GM23338 (cell line): ENCODE measurements around the gene TMEM45A. TPM values are rescaled to one million over a fixed set of nuclear protein-coding genes. Genes with fewer than 3 reads are reported as not detected.

ENCODE experiments used
- ATAC-seq: fragments of 200-7000 bp; cut with Tn5 transposase; 3 replicates; pipeline ENCODE4 v1.9.1; 2020
- DNase-seq: peaks from one replicate; pipeline ENCODE4 v3.0.0-alpha.2; 2015; ENCODE audit warnings: low spot score
- H2AFZ ChIP-seq: fragments of 200-600 bp; sonication (generic); 2 replicates; pipeline ENCODE4 v1.8.0; 2016; ENCODE audit warnings: antibody characterized with exemption, mild to moderate bottlenecking, moderate library complexity
- H3F3A ChIP-seq: fragments of 200-600 bp; sonication (generic); replicated peaks from 2 replicates; pipeline ENCODE4 v1.8.0; 2017; ENCODE audit warnings: antibody characterized with exemption, mixed run types, low read depth
- H3K27ac ChIP-seq: fragments of 200-600 bp; sonication (generic); 2 replicates; pipeline ENCODE4 v1.6.1; 2016; ENCODE audit warnings: low read depth
- H3K27me3 ChIP-seq: fragments of 200-600 bp; sonication (generic); 2 replicates; pipeline ENCODE4 v1.8.0; 2016; ENCODE audit warnings: mild to moderate bottlenecking, mixed run types, moderate library complexity; ENCODE audit not compliant: insufficient read depth
- H3K36me3 ChIP-seq: fragments of 200-600 bp; sonication (generic); 2 replicates; pipeline ENCODE4 v1.8.0; 2016; ENCODE audit warnings: mild to moderate bottlenecking; ENCODE audit not compliant: insufficient read depth
- H3K4me1 ChIP-seq: fragments of 200-600 bp; sonication (generic); 2 replicates; pipeline ENCODE4 v1.8.0; 2016; ENCODE audit warnings: mild to moderate bottlenecking, moderate library complexity; ENCODE audit not compliant: insufficient read depth
- H3K4me2 ChIP-seq: fragments of 200-600 bp; sonication (generic); 2 replicates; pipeline ENCODE4 v1.7.1; 2017; ENCODE audit warnings: mixed run types
- H3K4me3 ChIP-seq: fragments of 200-600 bp; sonication (generic); 2 replicates; pipeline ENCODE4 v1.6.1; 2016; ENCODE audit warnings: mixed run types
- H3K79me2 ChIP-seq: fragments of 200-600 bp; sonication (generic); replicated peaks from 2 replicates; pipeline ENCODE4 v1.8.0; 2017; ENCODE audit warnings: mild to moderate bottlenecking; ENCODE audit not compliant: insufficient read depth
- H3K9me2 ChIP-seq: fragments of 200-600 bp; sonication (generic); 2 replicates; pipeline ENCODE4 v1.8.0; 2017; ENCODE audit not compliant: insufficient read depth
- H4K20me1 ChIP-seq: fragments of 200-600 bp; sonication (generic); replicated peaks from 2 replicates; pipeline ENCODE4 v1.8.0; 2017; ENCODE audit warnings: mild to moderate bottlenecking; ENCODE audit not compliant: insufficient read depth
- H3K27ac Mint-ChIP-seq: 2 replicates; pipeline ENCODE4 v1.8.0; 2020; ENCODE audit warnings: inconsistent platforms, mild to moderate bottlenecking, moderate library complexity, mixed read lengths
- H3K27me3 Mint-ChIP-seq: 3 replicates; pipeline ENCODE4 v1.8.0; 2022; ENCODE audit warnings: low read depth, mild to moderate bottlenecking, moderate library complexity, mixed read lengths, inconsistent platforms; ENCODE audit not compliant: insufficient read depth, poor library complexity
- H3K36me3 Mint-ChIP-seq: 3 replicates; pipeline ENCODE4 v1.8.0; 2021; ENCODE audit warnings: low read depth, mild to moderate bottlenecking, inconsistent platforms, moderate library complexity, mixed read lengths
- H3K4me1 Mint-ChIP-seq: 3 replicates; pipeline ENCODE4 v1.8.0; 2020; ENCODE audit warnings: mild to moderate bottlenecking, inconsistent platforms, mixed read lengths
- H3K4me3 Mint-ChIP-seq: 3 replicates; pipeline ENCODE4 v1.8.0; 2021; ENCODE audit warnings: moderate library complexity, mild to moderate bottlenecking, inconsistent platforms, mixed read lengths
- H3K9me3 Mint-ChIP-seq: 3 replicates; pipeline ENCODE4 v1.8.0; 2020; ENCODE audit warnings: moderate library complexity, mild to moderate bottlenecking, inconsistent platforms, mixed read lengths
- EZH2phosphoT487 ChIP-seq: fragments of 200-600 bp; sonication (generic); IDR thresholded peaks from one replicate; pipeline ENCODE4 v1.8.1; 2018; ENCODE audit warnings: antibody characterized with exemption; ENCODE audit not compliant: unreplicated experiment
- JUNB ChIP-seq: IDR thresholded peaks from one replicate; pipeline ENCODE4 v1.6.1; 2016; ENCODE audit warnings: antibody characterized with exemption; ENCODE audit not compliant: unreplicated experiment
- ZNF114 ChIP-seq: fragments of 250-450 bp; sonication (Bioruptor Pico); IDR thresholded peaks from 2 replicates; pipeline ENCODE4 v1.5.0; 2020; ENCODE audit warnings: mild to moderate bottlenecking, moderate library complexity
- polyA plus RNA-seq: library from polyadenylated mRNA; unstranded; fragments of >200 nt; fragmentation: Nextera tagmentation; extraction: Ambion mirVana; gene quantifications from 2 replicates; pipeline ENCODE4 v1.2.1, GENCODE V29; 2016
- total RNA-seq: library from RNA; depleted of rRNA; stranded (reverse); fragments of >200 nt; shearing (Covaris generic); gene quantifications from 2 replicates; pipeline ENCODE4 v1.2.3, GENCODE V29; 2014
- TF ChIP-seq, protein P1 (sequence below): IDR thresholded peaks from one replicate; pipeline ENCODE4 v1.6.1; 2018; ENCODE audit warnings: antibody characterized with exemption; ENCODE audit not compliant: unreplicated experiment
- TF ChIP-seq, protein P2 (sequence below): fragments of 250-450 bp; sonication (Bioruptor Pico); IDR thresholded peaks from 2 replicates; pipeline ENCODE4 v1.5.0; 2020; ENCODE audit warnings: mild to moderate bottlenecking, moderate library complexity

Gene TMEM45A
- total and polyA plus RNA-seq, 2 experiments from 2014 or later: 6.5 to 12.7 TPM

DNA sequence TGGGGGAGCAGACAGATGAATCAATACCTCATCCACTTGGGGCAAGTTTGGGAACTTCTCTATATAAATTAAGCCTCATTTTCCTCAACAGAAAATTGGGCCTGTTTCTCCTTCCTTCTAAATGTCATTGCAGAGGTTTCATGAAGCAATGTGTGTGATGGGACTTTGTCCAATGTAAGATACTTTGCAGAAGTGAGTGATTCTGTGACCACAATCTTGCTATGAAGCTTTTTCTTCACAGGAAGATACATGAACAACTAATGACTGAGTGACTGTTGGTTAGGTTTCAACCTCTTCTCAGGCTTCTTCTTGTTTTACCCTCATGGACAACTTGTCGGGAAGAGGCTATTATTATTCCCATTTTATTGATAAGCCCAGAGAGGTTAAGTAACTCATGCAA, 11.0 kb downstream of the TMEM45A start:
- no peaks in the 10 kb centered on the region for H3K27me3 Mint-ChIP-seq
- Histone ChIP-seq H3K4me3 (no peak overlapping the region), H3K9me2 (no peaks in the 10 kb centered on the region), H3K79me2 (no peaks in the 10 kb centered on the region), H2AFZ (no peak overlapping the region), H3K27ac (no peak overlapping the region), H3K27me3 (no peaks in the 10 kb centered on the region), H3K4me1 (no peaks in the 10 kb centered on the region), H3F3A (no peaks in the 10 kb centered on the region), H3K36me3 (peaks cover 3% of the 10 kb centered on the region), H4K20me1 (no peaks in the 10 kb centered on the region), H3K4me2 (no peak overlapping the region)
- DNase-seq: no peak
- no peak overlapping the region for H3K27ac Mint-ChIP-seq
- H3K4me1 Mint-ChIP-seq: peaks cover 5% of the 10 kb centered on the region
- peaks cover 25% of the 10 kb centered on the region for H3K9me3 Mint-ChIP-seq
- no peak overlapping the region for H3K4me3 Mint-ChIP-seq
- TF ChIP-seq EZH2phosphoT487 (no peak), ZNF114 (CRISPR knock-in tag) (no peak), JUNB (no peak)
- TF ChIP-seq, protein P1, sequence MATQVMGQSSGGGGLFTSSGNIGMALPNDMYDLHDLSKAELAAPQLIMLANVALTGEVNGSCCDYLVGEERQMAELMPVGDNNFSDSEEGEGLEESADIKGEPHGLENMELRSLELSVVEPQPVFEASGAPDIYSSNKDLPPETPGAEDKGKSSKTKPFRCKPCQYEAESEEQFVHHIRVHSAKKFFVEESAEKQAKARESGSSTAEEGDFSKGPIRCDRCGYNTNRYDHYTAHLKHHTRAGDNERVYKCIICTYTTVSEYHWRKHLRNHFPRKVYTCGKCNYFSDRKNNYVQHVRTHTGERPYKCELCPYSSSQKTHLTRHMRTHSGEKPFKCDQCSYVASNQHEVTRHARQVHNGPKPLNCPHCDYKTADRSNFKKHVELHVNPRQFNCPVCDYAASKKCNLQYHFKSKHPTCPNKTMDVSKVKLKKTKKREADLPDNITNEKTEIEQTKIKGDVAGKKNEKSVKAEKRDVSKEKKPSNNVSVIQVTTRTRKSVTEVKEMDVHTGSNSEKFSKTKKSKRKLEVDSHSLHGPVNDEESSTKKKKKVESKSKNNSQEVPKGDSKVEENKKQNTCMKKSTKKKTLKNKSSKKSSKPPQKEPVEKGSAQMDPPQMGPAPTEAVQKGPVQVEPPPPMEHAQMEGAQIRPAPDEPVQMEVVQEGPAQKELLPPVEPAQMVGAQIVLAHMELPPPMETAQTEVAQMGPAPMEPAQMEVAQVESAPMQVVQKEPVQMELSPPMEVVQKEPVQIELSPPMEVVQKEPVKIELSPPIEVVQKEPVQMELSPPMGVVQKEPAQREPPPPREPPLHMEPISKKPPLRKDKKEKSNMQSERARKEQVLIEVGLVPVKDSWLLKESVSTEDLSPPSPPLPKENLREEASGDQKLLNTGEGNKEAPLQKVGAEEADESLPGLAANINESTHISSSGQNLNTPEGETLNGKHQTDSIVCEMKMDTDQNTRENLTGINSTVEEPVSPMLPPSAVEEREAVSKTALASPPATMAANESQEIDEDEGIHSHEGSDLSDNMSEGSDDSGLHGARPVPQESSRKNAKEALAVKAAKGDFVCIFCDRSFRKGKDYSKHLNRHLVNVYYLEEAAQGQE: no peak
- TF ChIP-seq, protein P2, sequence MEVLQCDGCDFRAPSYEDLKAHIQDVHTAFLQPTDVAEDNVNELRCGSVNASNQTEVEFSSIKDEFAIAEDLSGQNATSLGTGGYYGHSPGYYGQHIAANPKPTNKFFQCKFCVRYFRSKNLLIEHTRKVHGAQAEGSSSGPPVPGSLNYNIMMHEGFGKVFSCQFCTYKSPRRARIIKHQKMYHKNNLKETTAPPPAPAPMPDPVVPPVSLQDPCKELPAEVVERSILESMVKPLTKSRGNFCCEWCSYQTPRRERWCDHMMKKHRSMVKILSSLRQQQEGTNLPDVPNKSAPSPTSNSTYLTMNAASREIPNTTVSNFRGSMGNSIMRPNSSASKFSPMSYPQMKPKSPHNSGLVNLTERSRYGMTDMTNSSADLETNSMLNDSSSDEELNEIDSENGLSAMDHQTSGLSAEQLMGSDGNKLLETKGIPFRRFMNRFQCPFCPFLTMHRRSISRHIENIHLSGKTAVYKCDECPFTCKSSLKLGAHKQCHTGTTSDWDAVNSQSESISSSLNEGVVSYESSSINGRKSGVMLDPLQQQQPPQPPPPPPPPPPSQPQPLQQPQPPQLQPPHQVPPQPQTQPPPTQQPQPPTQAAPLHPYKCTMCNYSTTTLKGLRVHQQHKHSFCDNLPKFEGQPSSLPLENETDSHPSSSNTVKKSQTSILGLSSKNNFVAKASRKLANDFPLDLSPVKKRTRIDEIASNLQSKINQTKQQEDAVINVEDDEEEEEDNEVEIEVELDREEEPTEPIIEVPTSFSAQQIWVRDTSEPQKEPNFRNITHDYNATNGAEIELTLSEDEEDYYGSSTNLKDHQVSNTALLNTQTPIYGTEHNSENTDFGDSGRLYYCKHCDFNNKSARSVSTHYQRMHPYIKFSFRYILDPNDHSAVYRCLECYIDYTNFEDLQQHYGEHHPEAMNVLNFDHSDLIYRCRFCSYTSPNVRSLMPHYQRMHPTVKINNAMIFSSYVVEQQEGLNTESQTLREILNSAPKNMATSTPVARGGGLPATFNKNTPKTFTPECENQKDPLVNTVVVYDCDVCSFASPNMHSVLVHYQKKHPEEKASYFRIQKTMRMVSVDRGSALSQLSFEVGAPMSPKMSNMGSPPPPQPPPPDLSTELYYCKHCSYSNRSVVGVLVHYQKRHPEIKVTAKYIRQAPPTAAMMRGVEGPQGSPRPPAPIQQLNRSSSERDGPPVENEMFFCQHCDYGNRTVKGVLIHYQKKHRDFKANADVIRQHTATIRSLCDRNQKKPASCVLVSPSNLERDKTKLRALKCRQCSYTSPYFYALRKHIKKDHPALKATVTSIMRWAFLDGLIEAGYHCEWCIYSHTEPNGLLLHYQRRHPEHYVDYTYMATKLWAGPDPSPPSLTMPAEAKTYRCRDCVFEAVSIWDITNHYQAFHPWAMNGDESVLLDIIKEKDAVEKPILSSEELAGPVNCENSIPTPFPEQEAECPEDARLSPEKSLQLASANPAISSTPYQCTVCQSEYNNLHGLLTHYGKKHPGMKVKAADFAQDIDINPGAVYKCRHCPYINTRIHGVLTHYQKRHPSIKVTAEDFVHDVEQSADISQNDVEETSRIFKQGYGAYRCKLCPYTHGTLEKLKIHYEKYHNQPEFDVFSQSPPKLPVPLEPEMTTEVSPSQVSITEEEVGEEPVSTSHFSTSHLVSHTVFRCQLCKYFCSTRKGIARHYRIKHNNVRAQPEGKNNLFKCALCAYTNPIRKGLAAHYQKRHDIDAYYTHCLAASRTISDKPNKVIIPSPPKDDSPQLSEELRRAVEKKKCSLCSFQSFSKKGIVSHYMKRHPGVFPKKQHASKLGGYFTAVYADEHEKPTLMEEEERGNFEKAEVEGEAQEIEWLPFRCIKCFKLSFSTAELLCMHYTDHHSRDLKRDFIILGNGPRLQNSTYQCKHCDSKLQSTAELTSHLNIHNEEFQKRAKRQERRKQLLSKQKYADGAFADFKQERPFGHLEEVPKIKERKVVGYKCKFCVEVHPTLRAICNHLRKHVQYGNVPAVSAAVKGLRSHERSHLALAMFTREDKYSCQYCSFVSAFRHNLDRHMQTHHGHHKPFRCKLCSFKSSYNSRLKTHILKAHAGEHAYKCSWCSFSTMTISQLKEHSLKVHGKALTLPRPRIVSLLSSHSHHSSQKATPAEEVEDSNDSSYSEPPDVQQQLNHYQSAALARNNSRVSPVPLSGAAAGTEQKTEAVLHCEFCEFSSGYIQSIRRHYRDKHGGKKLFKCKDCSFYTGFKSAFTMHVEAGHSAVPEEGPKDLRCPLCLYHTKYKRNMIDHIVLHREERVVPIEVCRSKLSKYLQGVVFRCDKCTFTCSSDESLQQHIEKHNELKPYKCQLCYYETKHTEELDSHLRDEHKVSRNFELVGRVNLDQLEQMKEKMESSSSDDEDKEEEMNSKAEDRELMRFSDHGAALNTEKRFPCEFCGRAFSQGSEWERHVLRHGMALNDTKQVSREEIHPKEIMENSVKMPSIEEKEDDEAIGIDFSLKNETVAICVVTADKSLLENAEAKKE (CRISPR knock-in tag): no peak
- ATAC-seq: no peak
- peaks cover 22% of the 10 kb centered on the region; the same call in 2 of the 3 replicates for H3K36me3 Mint-ChIP-seq
